Panc1 (cell line): ENCODE measurements around the gene ZNF879. TPM values are rescaled to one million over a fixed set of nuclear protein-coding genes. Genes with fewer than 3 reads are reported as not detected.

Experiments used
- ATAC-seq: fragments of 200-7000 bp; cut with Tn5 transposase; 2 replicates; pipeline ENCODE4 v1.9.1; 2020; ENCODE audit warnings: mild to moderate bottlenecking, moderate library complexity
- BruUV-seq: library from RNA; stranded (reverse); fragments of 400-500 nt; replicated peaks from 2 replicates; lab custom pipeline; 2021; lab: Mats Ljungman, UMichigan
- CTCF ChIA-PET: fragments of 300-600 bp; sonication (Branson Sonifier 250); formaldehyde crosslinking; loops from one replicate; lab custom pipeline; 2022; ENCODE audit warnings: antibody characterized with exemption; lab: Charles Lee
- POLR2A ChIA-PET: fragments of 300-600 bp; sonication (Branson Sonifier 250); formaldehyde crosslinking; loops from one replicate; lab custom pipeline; 2022; ENCODE audit warnings: antibody characterized with exemption; lab: Charles Lee
- DNase-seq: peaks from one replicate; pipeline ENCODE4 v3.0.0-alpha.2; 2010; ENCODE audit warnings: low read depth, low spot score
- H3K27ac ChIP-seq: 2 replicates; pipeline ENCODE4 v1.5.1; 2011; ENCODE audit warnings: mild to moderate bottlenecking, low read length, inconsistent platforms
- H3K27me3 ChIP-seq: fragments of 200-500 bp; sonication (Bioruptor generic); 2 replicates; pipeline ENCODE4 v1.6.0; 2014; ENCODE audit warnings: low read length, inconsistent platforms; ENCODE audit not compliant: control insufficient read depth, insufficient read depth
- H3K36me3 ChIP-seq: fragments of 200-500 bp; sonication (Bioruptor generic); 2 replicates; pipeline ENCODE4 v1.5.1; 2014; ENCODE audit warnings: inconsistent platforms, mild to moderate bottlenecking, low read length, moderate library complexity; ENCODE audit not compliant: control insufficient read depth, insufficient read depth
- H3K4me1 ChIP-seq: 2 replicates; pipeline ENCODE4 v1.5.1; 2011; ENCODE audit warnings: inconsistent platforms, mild to moderate bottlenecking, low read length, moderate library complexity; ENCODE audit not compliant: control insufficient read depth, insufficient read depth
- H3K4me3 ChIP-seq, 2 experiments: 2 replicates each; pipeline ENCODE4 v1.5.1; 2011 to 2012; ENCODE audit warnings: low read depth in 2 of 2, low read length in 2 of 2, mild to moderate bottlenecking in 2 of 2, inconsistent platforms in 1 of 2, moderate library complexity in 1 of 2
- H3K9me3 ChIP-seq: fragments of 200-500 bp; sonication (Bioruptor generic); 2 replicates; pipeline ENCODE4 v1.5.1; 2014; ENCODE audit warnings: low read depth, mild to moderate bottlenecking, inconsistent platforms, low read length, moderate library complexity; ENCODE audit not compliant: control insufficient read depth, insufficient read depth
- POLR2AphosphoS5 ChIP-seq: IDR thresholded peaks from 2 replicates; pipeline ENCODE4 v1.6.1; 2012; ENCODE audit warnings: mild to moderate bottlenecking, low read depth, low read length, moderate library complexity
- REST ChIP-seq, 2 experiments: IDR thresholded peaks; 2 replicates each; pipeline ENCODE4 v1.6.1; 2011 to 2012; ENCODE audit warnings: low read depth in 2 of 2, control low read depth in 1 of 2, low read length in 1 of 2, mild to moderate bottlenecking in 1 of 2, moderate library complexity in 1 of 2; ENCODE audit not compliant: insufficient read depth in 1 of 2
- SIN3A ChIP-seq: IDR thresholded peaks from 2 replicates; pipeline ENCODE4 v1.6.1; 2012; ENCODE audit warnings: low read depth, mild to moderate bottlenecking, low read length, moderate library complexity, borderline replicate concordance; ENCODE audit not compliant: insufficient read depth
- TCF7L2 ChIP-seq: IDR thresholded peaks from 2 replicates; pipeline ENCODE4 v1.6.1; 2011; ENCODE audit warnings: mild to moderate bottlenecking, low read depth, low read length, inconsistent platforms
- in situ Hi-C: cut with HindIII; loops from 2 replicates; pipeline ENCODE4 v1.10.0; 2016; ENCODE audit warnings: low sequenced_read_pairs, low pct_unique_long_range_greater_than_20kb
- intact Hi-C: fragments of 100-400 bp; cut with micrococcal nuclease; formaldehyde crosslinking; loops from one replicate; pipeline ENCODE4 v1.10.0; 2022; ENCODE audit not compliant: unreplicated experiment
- total RNA-seq: library from RNA; stranded (reverse); gene quantifications from one replicate; pipeline ENCODE4 v1.2.1, GENCODE V29; 2021; ENCODE audit not compliant: unreplicated experiment

Gene ZNF879
- total RNA-seq, 1 experiment from 2014 or later, result 5.9 TPM

GRCh38 chr5:179051784-179052183 lies 28.2 kb downstream of the ZNF879 start:
- H3K36me3 ChIP-seq, result no peaks in the 10 kb centered on the region
- ChIA-PET CTCF (no interaction called here), POLR2A (no interaction called here)
- no peak overlapping the region for H3K4me3 ChIP-seq
- TF ChIP-seq POLR2AphosphoS5 (no peak), TCF7L2 (no peak), SIN3A (no peak), REST (IDR thresholded peaks at IDR 0.05; ENCODE audit: insufficient read depth in 1 of 2, low read depth in 2 of 2, low read length in 1 of 2) (no peak)
- H3K27me3 ChIP-seq, result no peaks in the 10 kb centered on the region
- no peaks in the 10 kb centered on the region for H3K4me1 ChIP-seq
- intact Hi-C loops, result no loop called here
- no TSS peak for BruUV-seq
- ATAC-seq (no peak), DNase-seq (no peak)
- in situ Hi-C loops, result no loop called here
- peaks cover 12% of the 10 kb centered on the region; the same call in 1 of the 2 replicates for H3K9me3 ChIP-seq
- no peak overlapping the region for H3K27ac ChIP-seq

GRCh38 chr5:179054036-179054785 lies 30.6 kb downstream of the ZNF879 start:
- ATAC-seq (no peak), DNase-seq (no peak)
- no peaks in the 10 kb centered on the region for H3K4me1 ChIP-seq
- H3K27me3 ChIP-seq, result no peaks in the 10 kb centered on the region
- ChIA-PET CTCF (no interaction called here), POLR2A (no interaction called here)
- in situ Hi-C loops (no loop called here), intact Hi-C loops (no loop called here)
- no peak overlapping the region for H3K4me3 ChIP-seq
- BruUV-seq, result no TSS peak
- TF ChIP-seq REST (IDR thresholded peaks at IDR 0.05; ENCODE audit: insufficient read depth in 1 of 2, low read depth in 2 of 2, low read length in 1 of 2) (no peak), POLR2AphosphoS5 (no peak), SIN3A (no peak), TCF7L2 (no peak)
- H3K27ac ChIP-seq, result no peak overlapping the region
- H3K9me3 ChIP-seq, result peaks cover 10% of the 10 kb centered on the region; the same call in 1 of the 2 replicates
- no peaks in the 10 kb centered on the region for H3K36me3 ChIP-seq
